Raji (cell line): ENCODE results near the gene MAPKAPK2.

ENCODE experiments used
- POLR2A ChIP-seq: IDR thresholded peaks from 2 replicates; pipeline ENCODE4 v1.6.1; 2011; ENCODE audit warnings: low read depth, low read length, control low read depth; ENCODE audit not compliant: insufficient read depth

MAPKAPK2 gene

GRCh38 chr1:206772243-206772937, 87.7 kb downstream of the MAPKAPK2 start, which contains the start of gene IL10:
Gene IL10, minus strand, starts transcription at chr1:206772494. Its CDS starts 59 bp downstream, at chr1:206772435.
- TF ChIP-seq POLR2A: peak; percentile 44; the same call in 1 of the 2 replicates

DNA sequence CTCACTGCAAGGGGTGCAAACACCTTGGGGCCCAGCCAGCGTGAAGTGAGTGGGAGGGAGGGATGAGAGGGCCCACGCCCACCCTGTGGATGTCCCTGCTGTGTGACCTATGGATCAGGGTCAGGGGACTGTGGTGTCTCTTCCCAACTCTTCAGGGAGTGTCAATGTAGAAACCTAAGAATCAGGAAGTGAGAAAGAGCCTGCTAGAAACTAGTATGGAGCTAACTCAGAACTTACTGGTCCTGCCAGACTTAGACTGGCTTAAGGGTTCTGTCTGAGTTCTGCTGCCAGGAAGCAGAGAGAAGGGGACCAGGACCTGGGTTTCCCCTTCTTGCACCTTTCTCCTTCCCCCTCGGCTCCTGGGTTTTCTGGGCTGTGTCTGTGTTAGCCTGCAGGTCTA, 89.4 kb downstream of the MAPKAPK2 start:
- no peak for TF ChIP-seq POLR2A

- TF ChIP-seq POLR2A: no peak
Measured at GRCh38 chr1:206776229-206776628, 91.5 kb downstream of the MAPKAPK2 start.

DNA sequence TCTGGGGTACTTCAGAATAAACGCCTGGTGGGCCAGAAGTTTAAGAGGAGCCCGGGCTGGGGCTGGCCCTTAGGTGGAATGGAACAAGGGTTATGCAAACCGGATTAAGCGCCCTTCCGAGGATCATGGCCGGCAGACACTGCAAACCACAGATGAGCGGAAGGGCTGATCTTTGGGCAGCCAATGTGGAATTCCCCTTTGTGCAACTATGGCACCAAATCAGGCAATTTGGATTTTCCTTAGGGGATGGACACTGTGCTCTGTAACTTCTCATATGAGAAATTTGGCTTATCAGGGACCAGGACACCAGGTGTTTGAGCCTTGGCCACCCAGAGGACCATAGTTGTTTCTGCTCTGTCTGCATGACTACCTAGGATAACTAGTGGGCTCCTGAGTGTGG, 93.3 kb downstream of the MAPKAPK2 start:
- no peak for TF ChIP-seq POLR2A

DNA sequence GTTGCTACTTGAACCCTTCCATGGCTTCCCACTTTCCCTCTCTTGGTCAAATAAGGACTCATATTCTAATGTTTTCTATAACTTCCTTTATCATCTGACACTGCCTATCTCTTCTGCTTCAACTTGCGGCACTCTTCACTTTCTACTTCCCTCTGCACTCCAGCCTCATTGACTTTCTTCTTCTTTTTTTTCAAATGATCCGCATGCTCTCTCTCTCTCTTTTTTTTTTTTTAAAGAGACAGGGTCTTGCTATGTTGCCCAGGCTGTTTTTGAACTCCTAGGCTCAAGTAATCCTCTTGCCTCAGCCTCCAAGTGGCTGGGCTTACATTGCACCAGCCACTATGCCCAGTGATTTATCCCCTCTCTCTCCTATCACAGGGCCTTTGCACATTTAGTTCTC, 94.9 kb downstream of the MAPKAPK2 start:
- no peak for TF ChIP-seq POLR2A

- TF ChIP-seq POLR2A: no peak
Measured at GRCh38 chr1:206782448-206782847, 97.7 kb downstream of the MAPKAPK2 start.

GRCh38 chr1:206783506-206783905, 98.8 kb downstream of the MAPKAPK2 start:
- TF ChIP-seq POLR2A: no peak
